Liver (tissue), 9 donors: ENCODE data around the gene VMA21. TPM values are rescaled to one million over a fixed set of nuclear protein-coding genes. Genes with fewer than 3 reads are reported as not detected.

Experiments used
- DNase-seq: peaks from one replicate; pipeline ENCODE4 v3.0.0-alpha.2; 2017; ENCODE audit warnings: low spot score
- H3K27ac ChIP-seq, 2 donors: one replicate each; pipeline ENCODE4 v1.7.0; 2013; ENCODE audit warnings: inconsistent platforms in 2 of 2, low read length in 2 of 2, control low read depth in 1 of 2, low read depth in 1 of 2, mild to moderate bottlenecking in 1 of 2
- H3K27me3 ChIP-seq, 4 donors: one replicate each; pipeline versions ENCODE4 v1.6.1 to v1.7.0; 2013; ENCODE audit warnings: low read length in 3 of 4, inconsistent platforms in 1 of 4, mild to moderate bottlenecking in 1 of 4, moderate library complexity in 1 of 4; ENCODE audit not compliant: control insufficient read depth in 4 of 4, insufficient read depth in 4 of 4
- H3K36me3 ChIP-seq, 4 donors: one replicate each; pipeline versions ENCODE4 v1.6.1 to v1.7.0; 2013; ENCODE audit warnings: low read length in 3 of 4, mild to moderate bottlenecking in 3 of 4, low read depth in 1 of 4, moderate library complexity in 1 of 4; ENCODE audit not compliant: control insufficient read depth in 4 of 4, insufficient read depth in 3 of 4
- H3K4me1 ChIP-seq, 4 donors: one replicate each; pipeline versions ENCODE4 v1.6.1 to v1.7.0; 2013; ENCODE audit warnings: low read length in 3 of 4, mild to moderate bottlenecking in 3 of 4, moderate library complexity in 1 of 4; ENCODE audit not compliant: control insufficient read depth in 4 of 4, insufficient read depth in 4 of 4
- H3K4me3 ChIP-seq, 3 donors: one replicate each; pipeline versions ENCODE4 v1.6.1 to v1.7.0; 2013; ENCODE audit warnings: low read length in 3 of 3, control low read depth in 1 of 3, low read depth in 1 of 3, mild to moderate bottlenecking in 1 of 3
- H3K9ac ChIP-seq, 2 donors: one replicate each; pipeline ENCODE4 v1.7.0; 2013; ENCODE audit warnings: low read length in 2 of 2, mild to moderate bottlenecking in 2 of 2, moderate library complexity in 2 of 2, control low read depth in 1 of 2, low read depth in 1 of 2
- H3K9me3 ChIP-seq, 4 donors: one replicate each; pipeline versions ENCODE4 v1.6.1 to v1.7.0; 2013; ENCODE audit warnings: low read length in 3 of 4; ENCODE audit not compliant: control insufficient read depth in 4 of 4
- EGR1 ChIP-seq, 2 donors: IDR thresholded peaks; 2 replicates each; pipeline ENCODE4 v1.6.1; 2016 to 2018; ENCODE audit warnings: antibody characterized with exemption in 2 of 2, low read depth in 2 of 2
- FOXA1 ChIP-seq: IDR thresholded peaks from 2 replicates; pipeline ENCODE4 v1.6.1; 2016; ENCODE audit warnings: antibody characterized with exemption
- FOXA2 ChIP-seq: IDR thresholded peaks from 2 replicates; pipeline ENCODE4 v1.6.1; 2016; ENCODE audit warnings: antibody characterized with exemption
- GABPA ChIP-seq, 2 donors: IDR thresholded peaks in 1 of 2; conservative IDR thresholded peaks in 1 of 2; 2 replicates each; pipeline ENCODE4 v1.6.1; 2016; ENCODE audit warnings: antibody characterized with exemption in 2 of 2, mild to moderate bottlenecking in 1 of 2, moderate library complexity in 1 of 2
- HNF4G ChIP-seq: IDR thresholded peaks from 2 replicates; pipeline ENCODE4 v1.6.1; 2016; ENCODE audit warnings: antibody characterized with exemption
- JUND ChIP-seq, 2 donors: IDR thresholded peaks; 2 replicates each; pipeline ENCODE4 v1.6.1; 2016; ENCODE audit warnings: antibody characterized with exemption in 2 of 2
- RAD21 ChIP-seq, 2 donors: IDR thresholded peaks; 2 replicates each; pipeline ENCODE4 v1.6.1; 2016; ENCODE audit warnings: antibody characterized with exemption in 2 of 2, mild to moderate bottlenecking in 2 of 2
- SP1 ChIP-seq: IDR thresholded peaks from 2 replicates; pipeline ENCODE4 v1.6.1; 2018; ENCODE audit warnings: antibody characterized with exemption, mild to moderate bottlenecking
- YY1 ChIP-seq: IDR thresholded peaks from 2 replicates; pipeline ENCODE4 v1.6.1; 2016; ENCODE audit warnings: antibody characterized with exemption, mild to moderate bottlenecking
- WGBS: extraction: QIAGEN DNeasy Blood & Tissue Kit; methylation state at CpG from one replicate; pipeline ENCODE4 v1.1.7; 2013; 5-methylcytosine and 5-hydroxymethylcytosine counted together
- polyA plus RNA-seq, 2 donors: library from polyadenylated mRNA; stranded (reverse) in 1 of 2; unstranded in 1 of 2; fragments of 200-250 nt in 1 of 2; fragments of >200 nt in 1 of 2; fragmentation: Nextera tagmentation in 1 of 2; extraction: Ambion mirVana in 1 of 2; gene quantifications; one replicate each; pipeline versions ENCODE4 v1.2.1 to v1.2.3, GENCODE V29; 2013 to 2015
- total RNA-seq, 2 donors: library from RNA; depleted of rRNA; stranded (reverse); fragments of >200 nt; gene quantifications; one replicate each; pipeline ENCODE4 v1.2.3, GENCODE V29; 2014
- TF ChIP-seq, protein P1 (sequence below): IDR thresholded peaks from 2 replicates; pipeline ENCODE4 v1.6.1; 2016; ENCODE audit warnings: antibody characterized with exemption
- TF ChIP-seq, protein P2 (sequence below): fragments of 150-350 bp; IDR thresholded peaks from 2 replicates; pipeline ENCODE4 v1.5.1; 2017; ENCODE audit warnings: improper control_type of control experiment, low read depth, low read length; ENCODE audit not compliant: missing input control
- TF ChIP-seq, protein P3 (sequence below): IDR thresholded peaks from 2 replicates; pipeline ENCODE4 v1.6.1; 2016; ENCODE audit warnings: antibody characterized with exemption, mild to moderate bottlenecking
- TF ChIP-seq, protein P4 (sequence below): IDR thresholded peaks from 2 replicates; pipeline ENCODE4 v1.6.1; 2016; ENCODE audit warnings: antibody characterized with exemption
- TF ChIP-seq, protein P5 (sequence below): IDR thresholded peaks from 2 replicates; pipeline ENCODE4 v1.6.1; 2016; ENCODE audit warnings: antibody characterized with exemption
- donor health status: healthy.
- donor health status: healthy.
- donor health status: healthy.
- donor health status: healthy.
- donor health status: healthy.

VMA21 gene
- total and polyA plus RNA-seq, 4 donors: 4.1 to 20.6 (median 11.9) TPM

DNA sequence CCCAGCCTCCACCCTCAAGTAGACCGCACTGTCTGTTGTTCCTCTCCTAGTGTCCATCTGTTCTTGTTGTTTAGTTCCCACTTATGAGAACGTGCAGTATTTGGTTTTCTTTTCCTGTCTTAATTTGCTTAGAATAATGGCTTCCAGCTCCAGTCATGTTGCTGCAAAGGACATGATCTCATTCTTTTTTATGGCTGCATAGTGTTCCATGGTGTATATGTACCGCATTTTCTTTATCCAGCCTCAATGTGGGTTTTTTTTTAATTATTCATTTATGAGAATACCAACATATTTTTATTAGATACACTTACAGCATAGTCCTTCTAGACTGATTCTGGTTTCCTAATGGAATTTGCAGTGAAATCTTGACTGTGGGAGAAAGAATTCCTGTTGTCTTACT lies 1.3 kb downstream of the VMA21 start:
- no peaks in the 10 kb centered on the region for H3K9me3 ChIP-seq
- H3K36me3 ChIP-seq: no peaks in the 10 kb centered on the region
- peak overlapping the region in 1 of 3 donors; percentile 94 for H3K4me3 ChIP-seq
- TF ChIP-seq EGR1 (IDR thresholded peaks at IDR 0.05; ENCODE audit: low read depth in 2 of 2) (no peak), YY1 (no peak), SP1 (no peak), RAD21 (IDR thresholded peaks at IDR 0.05) (no peak), HNF4G (no peak), JUND (IDR thresholded peaks at IDR 0.05) (no peak), FOXA1 (no peak)
- TF ChIP-seq, protein P1, sequence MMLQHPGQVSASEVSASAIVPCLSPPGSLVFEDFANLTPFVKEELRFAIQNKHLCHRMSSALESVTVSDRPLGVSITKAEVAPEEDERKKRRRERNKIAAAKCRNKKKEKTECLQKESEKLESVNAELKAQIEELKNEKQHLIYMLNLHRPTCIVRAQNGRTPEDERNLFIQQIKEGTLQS: no peak
- no peak overlapping the region for H3K27ac ChIP-seq
- peaks cover 0 to 23% (median 5%) of the 10 kb centered on the region in 4 donors for H3K4me1 ChIP-seq
- 82% methylated on average over 3 of the region's 3 CpGs for WGBS
- H3K27me3 ChIP-seq: no peaks in the 10 kb centered on the region
- no peak for DNase-seq
- no peak overlapping the region for H3K9ac ChIP-seq

DNA sequence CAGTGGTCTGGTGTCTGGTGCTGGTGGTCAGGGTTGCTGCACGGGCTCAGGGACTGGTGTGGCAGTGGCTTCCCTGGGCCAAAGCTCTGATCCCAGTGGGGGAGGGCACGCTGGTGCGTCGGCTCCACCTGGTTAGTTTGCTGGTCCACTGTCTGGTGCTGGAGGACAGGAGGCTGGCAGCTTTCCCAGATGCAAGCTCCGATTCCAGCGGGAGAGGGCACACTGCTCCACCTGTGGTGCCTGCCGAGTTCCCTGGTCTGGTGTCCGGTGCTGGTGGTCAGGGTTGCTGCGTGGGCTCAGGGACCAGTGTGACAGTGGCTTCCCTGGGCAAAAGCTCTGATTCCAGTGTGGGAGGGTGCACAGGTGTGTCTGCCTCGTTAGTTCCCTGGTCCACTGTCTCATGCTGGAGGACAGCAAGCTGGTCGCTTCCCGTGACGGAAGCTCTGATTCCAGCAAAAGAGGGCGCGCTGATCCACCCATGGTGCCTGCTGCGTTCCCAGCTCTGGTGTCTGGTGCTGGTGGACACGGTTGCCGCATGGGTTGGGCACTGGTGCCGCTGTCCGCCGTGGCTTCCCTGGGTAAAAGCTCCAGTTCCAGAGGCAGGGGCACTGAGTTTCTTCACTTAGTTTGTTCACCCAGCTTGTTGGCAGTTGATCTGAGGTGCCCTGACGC lies 5.8 kb downstream of the VMA21 start:
- Histone ChIP-seq H3K27ac (no peak overlapping the region), H3K36me3 (peaks cover 0 to 6% (median 1%) of the 10 kb centered on the region in 4 donors), H3K9ac (no peak overlapping the region), H3K4me3 (no peak overlapping the region), H3K9me3 (no peaks in the 10 kb centered on the region), H3K4me1 (peaks cover 0 to 20% (median 1%) of the 10 kb centered on the region in 4 donors), H3K27me3 (no peaks in the 10 kb centered on the region)
- 72% methylated on average over 22 of the region's 22 CpGs for WGBS
- TF ChIP-seq SP1 (no peak), HNF4G (no peak), FOXA2 (no peak), RAD21 (IDR thresholded peaks at IDR 0.05) (peak; percentile 34 to 42)
- TF ChIP-seq, protein P2, sequence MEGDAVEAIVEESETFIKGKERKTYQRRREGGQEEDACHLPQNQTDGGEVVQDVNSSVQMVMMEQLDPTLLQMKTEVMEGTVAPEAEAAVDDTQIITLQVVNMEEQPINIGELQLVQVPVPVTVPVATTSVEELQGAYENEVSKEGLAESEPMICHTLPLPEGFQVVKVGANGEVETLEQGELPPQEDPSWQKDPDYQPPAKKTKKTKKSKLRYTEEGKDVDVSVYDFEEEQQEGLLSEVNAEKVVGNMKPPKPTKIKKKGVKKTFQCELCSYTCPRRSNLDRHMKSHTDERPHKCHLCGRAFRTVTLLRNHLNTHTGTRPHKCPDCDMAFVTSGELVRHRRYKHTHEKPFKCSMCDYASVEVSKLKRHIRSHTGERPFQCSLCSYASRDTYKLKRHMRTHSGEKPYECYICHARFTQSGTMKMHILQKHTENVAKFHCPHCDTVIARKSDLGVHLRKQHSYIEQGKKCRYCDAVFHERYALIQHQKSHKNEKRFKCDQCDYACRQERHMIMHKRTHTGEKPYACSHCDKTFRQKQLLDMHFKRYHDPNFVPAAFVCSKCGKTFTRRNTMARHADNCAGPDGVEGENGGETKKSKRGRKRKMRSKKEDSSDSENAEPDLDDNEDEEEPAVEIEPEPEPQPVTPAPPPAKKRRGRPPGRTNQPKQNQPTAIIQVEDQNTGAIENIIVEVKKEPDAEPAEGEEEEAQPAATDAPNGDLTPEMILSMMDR: peak; percentile 8
- TF ChIP-seq, protein P1: no peak
- TF ChIP-seq, protein P3, sequence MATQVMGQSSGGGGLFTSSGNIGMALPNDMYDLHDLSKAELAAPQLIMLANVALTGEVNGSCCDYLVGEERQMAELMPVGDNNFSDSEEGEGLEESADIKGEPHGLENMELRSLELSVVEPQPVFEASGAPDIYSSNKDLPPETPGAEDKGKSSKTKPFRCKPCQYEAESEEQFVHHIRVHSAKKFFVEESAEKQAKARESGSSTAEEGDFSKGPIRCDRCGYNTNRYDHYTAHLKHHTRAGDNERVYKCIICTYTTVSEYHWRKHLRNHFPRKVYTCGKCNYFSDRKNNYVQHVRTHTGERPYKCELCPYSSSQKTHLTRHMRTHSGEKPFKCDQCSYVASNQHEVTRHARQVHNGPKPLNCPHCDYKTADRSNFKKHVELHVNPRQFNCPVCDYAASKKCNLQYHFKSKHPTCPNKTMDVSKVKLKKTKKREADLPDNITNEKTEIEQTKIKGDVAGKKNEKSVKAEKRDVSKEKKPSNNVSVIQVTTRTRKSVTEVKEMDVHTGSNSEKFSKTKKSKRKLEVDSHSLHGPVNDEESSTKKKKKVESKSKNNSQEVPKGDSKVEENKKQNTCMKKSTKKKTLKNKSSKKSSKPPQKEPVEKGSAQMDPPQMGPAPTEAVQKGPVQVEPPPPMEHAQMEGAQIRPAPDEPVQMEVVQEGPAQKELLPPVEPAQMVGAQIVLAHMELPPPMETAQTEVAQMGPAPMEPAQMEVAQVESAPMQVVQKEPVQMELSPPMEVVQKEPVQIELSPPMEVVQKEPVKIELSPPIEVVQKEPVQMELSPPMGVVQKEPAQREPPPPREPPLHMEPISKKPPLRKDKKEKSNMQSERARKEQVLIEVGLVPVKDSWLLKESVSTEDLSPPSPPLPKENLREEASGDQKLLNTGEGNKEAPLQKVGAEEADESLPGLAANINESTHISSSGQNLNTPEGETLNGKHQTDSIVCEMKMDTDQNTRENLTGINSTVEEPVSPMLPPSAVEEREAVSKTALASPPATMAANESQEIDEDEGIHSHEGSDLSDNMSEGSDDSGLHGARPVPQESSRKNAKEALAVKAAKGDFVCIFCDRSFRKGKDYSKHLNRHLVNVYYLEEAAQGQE: peak; percentile 97
- DNase-seq: no peak

DNA sequence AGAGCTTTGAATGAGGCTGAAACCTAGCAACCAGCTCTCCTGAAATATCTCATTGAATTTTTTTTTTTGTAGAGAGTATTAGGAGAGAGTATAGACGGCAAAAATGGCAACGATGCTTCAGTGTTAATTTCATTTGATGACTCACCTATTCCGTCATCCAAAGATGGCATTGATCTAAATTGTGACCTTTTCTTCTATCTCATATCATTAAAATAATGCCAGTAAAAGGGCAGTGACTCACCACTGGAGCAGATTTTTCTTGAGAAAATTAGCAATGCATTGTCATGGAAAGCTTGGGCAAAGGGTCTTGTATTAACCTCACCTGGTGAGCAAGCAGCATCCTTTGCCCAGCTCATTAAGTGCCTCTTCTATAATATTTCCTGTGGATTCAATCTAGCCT lies 19.6 kb downstream of the VMA21 start:
- H3K4me3 ChIP-seq: no peak overlapping the region
- no peaks in the 10 kb centered on the region for H3K36me3 ChIP-seq
- 92% methylated on average over 3 of the region's 3 CpGs for WGBS
- H3K27me3 ChIP-seq: no peaks in the 10 kb centered on the region
- no peak overlapping the region for H3K9ac ChIP-seq
- no peaks in the 10 kb centered on the region for H3K4me1 ChIP-seq
- no peak overlapping the region for H3K27ac ChIP-seq
- H3K9me3 ChIP-seq: no peaks in the 10 kb centered on the region
- no peak for DNase-seq
- TF ChIP-seq HNF4G: no peak
- no peak for TF ChIP-seq YY1
- TF ChIP-seq, protein P1: no peak
- TF ChIP-seq, protein P4, sequence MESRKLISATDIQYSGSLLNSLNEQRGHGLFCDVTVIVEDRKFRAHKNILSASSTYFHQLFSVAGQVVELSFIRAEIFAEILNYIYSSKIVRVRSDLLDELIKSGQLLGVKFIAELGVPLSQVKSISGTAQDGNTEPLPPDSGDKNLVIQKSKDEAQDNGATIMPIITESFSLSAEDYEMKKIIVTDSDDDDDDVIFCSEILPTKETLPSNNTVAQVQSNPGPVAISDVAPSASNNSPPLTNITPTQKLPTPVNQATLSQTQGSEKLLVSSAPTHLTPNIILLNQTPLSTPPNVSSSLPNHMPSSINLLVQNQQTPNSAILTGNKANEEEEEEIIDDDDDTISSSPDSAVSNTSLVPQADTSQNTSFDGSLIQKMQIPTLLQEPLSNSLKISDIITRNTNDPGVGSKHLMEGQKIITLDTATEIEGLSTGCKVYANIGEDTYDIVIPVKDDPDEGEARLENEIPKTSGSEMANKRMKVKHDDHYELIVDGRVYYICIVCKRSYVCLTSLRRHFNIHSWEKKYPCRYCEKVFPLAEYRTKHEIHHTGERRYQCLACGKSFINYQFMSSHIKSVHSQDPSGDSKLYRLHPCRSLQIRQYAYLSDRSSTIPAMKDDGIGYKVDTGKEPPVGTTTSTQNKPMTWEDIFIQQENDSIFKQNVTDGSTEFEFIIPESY: no peak
- TF ChIP-seq, protein P5, sequence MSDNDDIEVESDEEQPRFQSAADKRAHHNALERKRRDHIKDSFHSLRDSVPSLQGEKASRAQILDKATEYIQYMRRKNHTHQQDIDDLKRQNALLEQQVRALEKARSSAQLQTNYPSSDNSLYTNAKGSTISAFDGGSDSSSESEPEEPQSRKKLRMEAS: no peak
- no peak for TF ChIP-seq GABPA (IDR thresholded peaks at IDR 0.05 in 1 of 2, conservative IDR thresholded peaks at IDR 0.05 in 1 of 2)
- TF ChIP-seq RAD21 (IDR thresholded peaks at IDR 0.05): no peak
- no peak for TF ChIP-seq FOXA2
